EL (cell line): Measurements from ENCODE around the gene RAB8B.
"Not testable (repeated sequence)": the region's sequence is repeated elsewhere in the genome, so short reads cannot be mapped to it uniquely, and the experiment has no call there.

Experiments used
- DNase-seq: peaks from one replicate; pipeline ENCODE4 v3.0.0-alpha.2; 2016

Gene RAB8B

DNA sequence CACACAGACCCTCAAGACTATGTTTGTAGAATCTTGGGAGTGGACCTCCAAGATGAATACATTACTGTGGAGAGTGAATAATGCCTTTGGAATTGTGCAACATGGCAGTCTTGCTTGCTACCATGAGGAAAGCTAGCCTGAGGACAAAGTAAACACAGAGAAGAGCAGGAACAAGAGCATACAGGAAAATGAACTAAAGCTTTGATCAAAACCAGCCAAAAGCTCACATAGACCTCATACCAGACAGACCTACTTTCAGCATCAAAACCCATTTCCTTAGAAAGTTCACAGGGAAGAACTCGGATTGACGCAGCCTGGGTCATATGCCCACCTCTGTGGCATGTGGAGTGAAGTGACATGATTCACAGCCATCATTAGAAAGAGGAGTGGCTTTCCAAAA, 3.3 kb upstream of the RAB8B start:
- peak; percentile 85 for DNase-seq

DNA sequence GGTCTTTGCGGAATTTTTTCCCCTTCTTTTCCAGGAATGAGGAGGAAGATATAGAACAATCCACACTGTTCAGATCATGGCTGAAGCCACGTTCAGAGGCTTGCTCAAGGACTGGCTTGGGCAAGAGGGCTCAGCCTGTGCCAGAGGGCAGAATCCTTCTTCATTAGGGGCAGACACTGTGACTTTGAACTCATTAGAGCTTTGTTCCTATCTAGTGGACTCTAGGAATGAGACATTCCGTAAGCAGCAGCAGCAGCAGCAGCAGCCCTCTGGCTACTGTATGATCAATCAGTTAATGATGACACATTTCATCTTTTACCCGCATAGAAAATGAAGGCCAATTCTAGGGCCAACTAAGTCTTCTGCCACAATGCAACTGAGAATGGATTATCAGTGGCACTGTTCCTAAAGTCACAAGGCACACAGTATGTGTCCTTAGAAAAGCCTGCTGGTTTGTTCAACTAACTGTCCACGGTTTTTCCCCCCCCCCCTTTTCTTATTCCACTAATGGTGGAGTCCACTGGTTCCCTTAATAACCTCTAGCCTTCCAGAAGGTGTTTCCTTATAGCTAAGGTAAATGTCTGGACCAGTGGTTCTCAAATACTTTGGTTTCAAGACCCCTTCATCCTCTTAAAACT, 1.7 kb upstream of the RAB8B start:
- DNase-seq, result no peak

DNA sequence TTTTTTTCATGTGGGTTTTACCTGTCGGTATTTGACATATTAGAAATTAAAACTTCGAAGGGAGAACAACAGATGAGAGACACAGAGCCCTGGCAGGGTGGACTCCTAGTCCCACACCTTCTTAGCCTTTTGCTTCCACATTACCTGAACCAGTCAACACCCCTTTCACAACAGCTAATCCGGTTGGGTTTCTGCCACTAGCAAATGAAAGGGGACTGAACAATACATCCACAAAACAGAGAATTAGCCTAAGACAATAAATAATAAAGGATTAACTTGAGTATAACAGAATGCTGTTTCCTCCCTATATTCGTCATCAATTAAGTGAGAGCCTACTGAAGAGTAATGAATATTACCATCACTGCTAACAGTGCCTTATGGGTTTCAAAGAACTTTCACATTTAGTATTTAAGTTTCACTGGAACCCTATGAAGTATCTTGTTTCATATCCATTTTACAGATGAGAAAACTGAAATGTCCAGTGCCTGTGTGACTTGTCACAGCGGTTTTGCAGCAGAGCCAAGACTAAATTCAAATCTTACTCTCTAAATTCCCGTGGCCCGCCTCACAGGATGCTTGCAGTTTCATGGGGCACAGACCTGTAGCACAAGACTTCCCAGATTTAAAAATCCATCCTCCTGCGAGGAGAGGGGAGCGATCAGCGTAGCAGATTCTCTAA, 1.0 kb upstream of the RAB8B start:
- DNase-seq, result peak; percentile 21

DNA sequence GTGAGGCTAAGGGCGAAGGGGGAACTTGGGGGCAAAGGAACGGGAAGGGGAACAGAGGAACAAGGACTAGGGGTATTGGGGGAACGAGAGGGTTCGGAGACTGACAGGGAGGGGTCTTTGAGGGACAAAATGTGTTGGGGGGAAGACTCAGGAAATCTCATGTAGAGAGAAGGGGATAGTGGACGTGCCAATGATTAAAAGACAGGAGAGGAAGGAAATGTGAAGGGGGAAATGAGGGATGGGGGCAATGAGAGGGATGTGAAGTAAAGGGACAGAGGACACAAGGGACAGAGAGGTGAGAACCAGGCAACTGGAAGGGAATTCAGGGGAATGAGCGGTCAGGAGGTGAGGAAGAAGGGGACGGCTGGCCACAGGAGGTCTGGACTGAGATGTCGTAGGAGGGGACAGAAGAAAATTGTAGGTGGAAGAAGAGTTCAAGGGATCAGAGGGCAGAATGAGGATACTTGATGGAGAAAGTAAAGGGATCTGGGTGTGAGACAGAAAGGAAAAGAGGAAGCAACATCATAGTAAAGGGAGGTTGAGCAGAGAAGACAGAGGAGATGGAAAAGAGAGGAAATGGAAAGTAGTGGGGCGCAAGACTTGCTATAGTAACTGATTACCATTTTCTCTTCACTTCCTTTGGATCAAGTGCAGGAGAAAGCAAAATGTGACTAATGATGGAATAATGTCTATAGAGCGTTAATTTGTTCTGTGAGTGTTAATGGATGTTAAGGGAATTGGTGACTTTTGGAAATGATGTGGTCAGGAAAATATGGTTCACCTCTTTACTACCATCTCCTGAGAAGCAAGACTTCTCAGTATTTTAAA, 749 bp downstream of the RAB8B start:
- DNase-seq, result peak; percentile 37

DNA sequence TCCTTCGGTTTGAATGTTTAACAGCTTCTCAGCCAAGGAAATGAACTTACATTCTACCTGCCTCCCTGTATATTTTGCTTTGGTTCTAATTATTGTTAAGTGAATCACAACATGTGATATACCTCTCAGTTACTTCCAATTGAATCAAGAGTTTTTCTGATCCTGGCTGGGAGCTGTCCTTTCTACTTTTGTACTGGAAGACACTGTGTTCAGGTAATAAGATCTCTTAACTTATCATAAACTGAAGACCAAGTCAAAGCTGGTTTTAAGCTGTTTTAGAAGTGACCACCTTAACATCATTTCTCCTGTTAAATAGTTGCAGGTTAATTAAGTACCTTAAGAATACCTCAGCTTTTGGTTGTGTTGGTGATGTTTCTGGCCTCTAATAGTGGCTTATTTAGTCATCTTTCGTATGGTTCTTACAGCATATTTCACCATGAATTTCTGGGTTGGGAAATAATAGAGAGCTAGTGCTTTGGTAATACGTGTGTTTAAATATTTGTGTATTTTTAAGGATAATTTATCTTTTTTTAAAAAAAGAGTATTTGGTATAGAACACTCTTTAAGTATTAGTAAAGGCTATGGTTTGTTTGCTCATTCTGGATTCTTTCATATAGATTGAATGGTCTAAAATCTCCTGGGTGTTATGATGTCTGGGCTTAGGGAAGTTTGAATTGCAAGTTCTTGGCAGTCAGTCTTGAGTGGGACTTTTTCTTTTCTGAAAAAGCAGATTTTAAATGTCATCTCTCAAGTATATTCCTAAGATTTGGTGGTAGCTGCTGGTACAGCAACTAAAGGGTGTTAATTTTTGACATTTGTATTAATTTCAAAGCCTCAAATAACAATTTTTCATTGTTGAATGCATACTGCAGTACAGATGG, 1.6 kb downstream of the RAB8B start:
- no peak for DNase-seq

DNA sequence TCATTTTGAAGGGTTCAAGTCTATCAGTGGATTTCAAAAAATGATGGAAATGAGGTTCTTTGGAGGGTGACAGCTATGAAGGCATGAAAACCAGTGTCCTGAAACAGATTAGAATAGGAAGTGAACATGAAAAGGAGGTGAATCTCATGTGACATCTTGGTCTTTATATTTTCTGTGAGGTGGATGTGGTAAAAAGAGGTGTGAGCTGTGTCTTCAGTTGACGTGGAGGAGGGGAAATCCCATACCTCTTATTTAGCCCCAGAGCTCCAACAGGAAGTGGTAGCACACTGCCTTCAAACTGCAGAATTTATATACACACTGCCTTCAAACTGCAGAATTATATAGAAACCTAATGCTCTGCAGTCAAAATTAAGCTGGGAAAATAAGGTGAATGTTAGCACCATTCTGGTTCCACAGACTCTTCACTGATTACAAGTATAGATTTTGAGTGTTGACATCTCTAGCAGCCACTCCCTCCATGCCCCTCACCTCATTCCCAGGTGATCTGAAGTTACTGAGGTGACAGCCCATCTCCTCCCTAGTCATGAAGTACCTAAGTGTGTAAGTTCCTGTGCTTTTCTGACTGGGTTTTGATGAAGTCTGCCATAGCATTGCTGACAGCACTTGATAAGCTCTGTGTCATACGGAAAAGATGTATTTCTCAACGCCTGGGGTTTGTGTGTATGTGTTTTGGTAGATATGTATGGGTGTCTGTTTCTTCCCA, 2.7 kb downstream of the RAB8B start:
- no peak for DNase-seq

DNA sequence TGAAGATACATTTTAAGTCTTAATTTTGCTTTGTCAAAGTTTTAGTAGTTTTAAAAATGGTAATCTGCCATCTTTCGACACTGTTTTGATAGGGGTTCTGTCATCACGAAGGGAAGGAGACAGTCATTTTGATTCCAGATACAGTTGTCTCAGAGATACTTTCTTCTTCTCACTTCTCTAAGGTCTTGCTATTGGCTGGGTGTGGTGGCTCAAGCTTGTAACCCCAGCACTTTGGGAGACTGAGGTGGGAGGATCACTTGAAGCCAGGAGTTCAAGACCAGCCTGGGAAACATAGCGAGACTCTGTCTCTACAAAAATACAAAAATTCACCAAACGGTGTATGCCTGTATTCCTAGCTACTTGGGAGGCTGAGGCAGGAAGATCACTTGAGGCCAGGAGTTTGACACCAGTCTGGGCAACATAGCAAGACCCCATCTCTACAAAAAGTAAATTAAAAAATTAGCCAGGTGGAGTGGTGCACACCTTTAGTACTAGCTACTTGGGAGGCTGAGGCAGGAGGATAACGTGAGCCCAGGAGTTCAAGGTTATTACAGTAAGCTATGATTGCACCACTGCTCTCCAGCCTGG, 3.3 kb downstream of the RAB8B start:
- no peak for DNase-seq

DNA sequence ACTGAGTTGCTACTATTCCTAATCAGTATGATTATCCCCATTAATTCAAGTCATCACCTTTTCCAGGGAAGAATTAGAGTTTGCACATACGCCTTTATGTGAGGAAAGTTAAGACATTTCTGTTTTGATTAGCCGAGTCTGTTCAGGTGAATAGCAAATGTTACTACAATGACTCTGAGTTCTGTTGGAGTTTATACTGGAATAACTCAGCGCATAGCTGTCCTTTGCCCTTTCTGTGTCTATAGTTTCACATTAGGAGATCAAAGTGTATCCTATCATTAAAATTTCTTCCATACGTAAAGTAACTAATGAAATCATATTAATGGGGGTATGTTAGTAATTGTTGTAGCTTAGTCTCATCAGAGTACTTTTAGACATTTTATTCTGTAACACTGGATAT, 4.9 kb downstream of the RAB8B start:
- no peak for DNase-seq

DNA sequence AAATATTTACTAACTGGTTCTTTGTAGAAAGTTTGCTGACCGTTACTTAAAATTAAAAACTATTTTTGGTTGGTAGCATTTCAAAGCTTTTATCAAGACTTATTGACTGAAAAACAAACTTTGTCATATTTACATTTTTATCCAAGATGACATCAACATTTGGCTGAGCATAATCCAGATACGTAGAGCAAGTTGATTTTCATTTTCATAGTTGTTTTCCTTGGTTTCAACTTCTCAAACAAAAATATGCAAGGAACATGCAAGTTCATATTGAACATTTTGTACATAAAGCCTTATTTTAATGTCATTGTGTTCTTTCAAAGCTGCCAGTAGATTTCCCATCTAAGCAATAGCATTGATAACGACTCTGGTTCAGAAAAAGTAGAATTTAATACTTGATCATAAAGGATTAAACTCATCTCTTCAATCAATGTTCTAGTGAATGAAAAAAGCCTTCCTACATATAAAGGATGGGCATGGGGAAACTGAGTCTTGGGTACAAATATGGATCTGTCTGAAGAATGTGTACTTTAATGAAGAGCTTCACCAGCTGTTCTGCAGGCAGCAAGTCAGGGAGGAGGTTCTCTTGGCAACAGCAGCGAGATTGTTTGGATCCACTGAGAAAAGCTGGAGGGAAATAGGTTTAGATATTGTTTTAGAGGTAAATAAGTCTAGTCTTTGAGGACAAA, 5.6 kb downstream of the RAB8B start:
- no peak for DNase-seq

DNA sequence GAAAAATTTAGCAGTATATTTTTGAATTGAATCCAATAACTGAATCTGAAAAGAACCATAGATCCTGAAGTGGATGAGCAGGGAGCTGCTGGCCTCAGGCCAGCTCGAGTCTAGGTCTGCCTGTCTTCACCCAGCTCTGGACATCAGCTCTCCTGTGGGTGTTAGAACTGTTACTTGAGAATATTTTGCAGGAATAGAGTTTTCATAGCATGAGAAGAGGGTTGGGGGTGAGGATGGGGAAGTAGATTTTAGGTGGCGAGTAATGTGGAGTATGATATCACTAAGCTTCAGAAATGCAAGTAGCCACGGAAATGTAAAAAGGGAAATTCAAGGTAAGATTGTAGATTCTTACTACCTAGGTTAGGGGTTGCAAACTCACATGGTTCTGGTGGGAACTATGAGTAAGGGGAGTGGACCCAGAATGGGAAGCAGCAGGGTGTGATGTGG, 6.2 kb downstream of the RAB8B start:
- no peak for DNase-seq

DNA sequence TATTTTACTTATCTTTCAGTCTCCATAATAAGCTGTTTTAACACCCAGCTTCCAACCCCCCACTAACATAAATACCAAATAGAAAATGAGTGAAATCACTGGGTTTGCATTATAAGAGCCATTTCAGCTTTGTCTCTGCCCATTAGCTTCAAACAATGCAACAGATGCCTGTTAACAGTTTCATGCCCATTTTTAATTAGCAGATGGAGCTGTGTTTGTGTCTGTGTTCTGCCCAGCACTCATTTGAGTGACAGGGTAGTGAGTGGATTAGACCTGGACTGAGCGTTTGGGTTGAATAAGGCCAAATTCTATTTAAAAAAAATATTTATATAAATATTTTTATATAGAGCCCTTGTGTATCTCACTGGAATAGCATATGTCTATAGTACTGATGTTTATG, 7.4 kb downstream of the RAB8B start:
- no peak for DNase-seq

DNA sequence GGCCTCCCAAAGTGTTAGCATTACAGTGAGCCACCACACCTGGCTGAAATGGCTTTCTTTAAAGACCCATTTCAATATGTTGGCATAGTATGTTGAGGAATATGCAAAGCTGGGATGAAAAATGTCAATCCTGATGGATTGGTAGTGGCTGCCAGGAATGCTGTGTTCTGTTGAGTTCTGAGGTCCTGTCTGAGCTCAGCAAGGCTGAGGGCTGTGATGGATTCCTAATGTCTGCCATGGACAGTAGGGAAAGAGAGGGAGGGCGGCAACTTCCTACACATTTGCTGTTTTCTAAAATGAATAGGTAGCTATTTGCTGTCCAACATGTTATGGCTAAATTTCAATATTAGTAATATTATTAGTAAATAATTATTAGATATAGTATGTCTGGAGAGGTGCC, 8.2 kb downstream of the RAB8B start:
- no peak for DNase-seq

DNA sequence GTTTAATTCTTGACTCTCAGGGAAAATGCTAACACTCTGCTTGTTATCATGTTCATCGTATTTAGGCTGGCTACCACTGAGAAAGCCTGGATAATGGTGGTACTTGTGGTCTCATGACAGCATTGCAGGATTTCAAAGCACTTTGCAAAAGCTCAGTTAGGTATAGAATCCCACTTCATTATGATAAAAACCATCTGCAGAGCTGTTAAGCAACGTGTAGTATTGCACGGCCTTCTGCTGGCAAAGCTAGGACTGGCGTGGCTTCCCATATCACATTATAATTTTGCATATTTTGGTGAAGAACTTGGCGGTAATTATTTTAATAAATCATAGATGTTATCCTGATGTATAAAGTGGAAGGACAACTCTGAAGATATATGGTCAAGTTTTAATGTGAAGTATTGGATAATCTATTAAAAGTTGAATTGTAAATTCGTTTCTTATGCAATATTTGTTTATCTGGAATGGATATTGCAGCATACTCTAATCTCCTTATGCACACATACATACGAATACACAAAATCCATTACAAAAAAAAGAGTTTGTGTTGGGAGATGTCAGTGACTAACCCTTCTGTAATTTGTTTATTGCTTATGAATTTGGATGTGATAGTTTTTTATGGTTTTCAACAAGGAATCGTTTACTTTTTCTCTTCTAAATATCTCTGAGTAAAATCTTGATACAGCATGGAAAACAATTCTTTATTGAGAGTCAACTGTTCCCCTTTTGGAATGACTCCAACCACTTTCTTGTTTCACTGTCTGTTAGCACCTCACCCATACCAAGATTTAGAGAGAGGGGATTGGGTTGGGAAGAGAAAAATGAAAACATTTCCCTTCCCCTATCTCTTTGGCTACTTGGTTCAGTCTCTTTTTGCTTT, 9.2 kb downstream of the RAB8B start:
- no peak for DNase-seq

DNA sequence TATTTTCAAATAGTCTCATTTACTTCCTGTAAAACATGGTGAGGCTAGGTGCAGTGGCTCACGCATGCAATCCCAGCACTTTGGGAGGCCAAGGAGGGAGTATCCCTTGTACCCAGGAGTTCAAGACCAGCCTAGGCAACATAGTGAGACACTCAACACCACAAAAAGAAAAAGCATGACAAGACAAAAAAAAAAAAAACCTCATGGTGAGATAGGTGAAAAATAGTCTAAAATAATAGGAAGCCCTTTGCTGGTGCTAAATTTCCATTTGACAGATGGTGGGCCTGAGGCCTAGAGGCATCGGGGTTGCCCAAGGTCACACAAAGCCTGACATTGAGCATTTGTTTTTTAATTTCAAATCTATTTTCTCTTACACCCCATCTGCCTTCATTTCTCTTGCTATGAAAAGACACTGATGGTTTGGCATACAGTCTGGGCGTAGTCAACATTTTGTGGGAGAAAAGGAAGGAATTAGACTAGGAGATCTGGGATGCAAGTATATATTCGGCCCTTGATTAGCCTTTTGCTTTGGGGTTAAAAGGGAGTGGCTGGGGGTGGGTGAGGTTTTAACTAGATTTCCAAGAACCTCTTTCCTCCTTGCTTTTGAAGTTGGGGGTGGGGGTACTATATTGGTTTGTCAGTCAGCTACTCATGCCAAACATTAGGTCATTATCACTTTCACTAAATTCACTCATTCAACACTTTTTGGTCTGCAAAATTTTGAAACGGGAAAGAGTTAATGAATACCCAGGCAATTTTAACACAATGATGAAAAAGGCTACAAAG, 11.3 kb downstream of the RAB8B start:
- DNase-seq, result no peak

DNA sequence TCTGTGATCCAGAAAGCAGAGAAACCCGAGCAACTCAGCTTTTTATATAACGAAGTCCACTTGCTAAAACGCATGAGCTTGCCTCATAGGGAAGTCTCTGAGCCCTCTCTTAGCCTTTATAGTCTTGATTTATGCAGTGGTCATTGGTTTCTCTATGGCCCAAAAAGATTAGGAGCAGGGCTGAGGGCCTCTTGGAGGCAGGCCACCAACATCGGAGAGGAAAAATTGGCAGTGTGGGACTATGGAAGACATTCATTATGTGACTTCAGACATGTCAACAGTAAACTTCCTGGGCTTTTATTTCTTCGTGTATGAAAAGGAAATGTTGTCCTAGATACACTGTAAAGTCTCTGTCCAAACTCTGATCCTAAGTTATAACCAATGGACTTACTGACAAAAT, 13.5 kb downstream of the RAB8B start:
- DNase-seq, result no peak

DNA sequence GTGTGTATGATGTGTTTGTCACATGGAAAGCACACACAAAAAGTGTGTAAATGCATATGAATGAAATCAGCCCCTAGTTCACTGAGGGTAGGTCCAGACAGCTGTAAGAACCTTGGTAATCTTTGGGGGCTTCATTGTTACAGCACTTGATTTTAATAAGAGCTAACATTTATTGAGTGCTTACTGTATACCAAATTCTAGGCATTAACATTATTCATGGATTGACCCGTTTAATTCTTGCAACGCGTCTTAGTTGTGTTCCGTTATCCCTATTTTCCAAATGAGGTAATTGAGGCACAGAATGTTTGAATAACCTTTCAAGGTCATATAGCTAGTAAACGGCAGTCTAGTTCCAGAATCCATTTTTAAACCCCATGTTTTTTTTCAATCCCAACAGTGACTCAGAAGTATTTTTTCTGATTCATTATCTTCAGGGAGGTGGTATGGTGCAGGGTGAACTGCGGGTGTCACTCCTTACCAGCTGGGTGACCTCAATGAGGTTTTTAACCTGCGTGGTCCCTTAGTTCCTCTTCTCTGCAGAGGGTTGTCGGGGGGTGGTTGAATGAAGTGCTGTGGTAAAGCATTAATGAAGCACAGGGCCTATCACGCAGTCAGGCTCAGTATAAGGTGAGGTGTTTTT, 14.2 kb downstream of the RAB8B start:
- peak; percentile 58 for DNase-seq

DNA sequence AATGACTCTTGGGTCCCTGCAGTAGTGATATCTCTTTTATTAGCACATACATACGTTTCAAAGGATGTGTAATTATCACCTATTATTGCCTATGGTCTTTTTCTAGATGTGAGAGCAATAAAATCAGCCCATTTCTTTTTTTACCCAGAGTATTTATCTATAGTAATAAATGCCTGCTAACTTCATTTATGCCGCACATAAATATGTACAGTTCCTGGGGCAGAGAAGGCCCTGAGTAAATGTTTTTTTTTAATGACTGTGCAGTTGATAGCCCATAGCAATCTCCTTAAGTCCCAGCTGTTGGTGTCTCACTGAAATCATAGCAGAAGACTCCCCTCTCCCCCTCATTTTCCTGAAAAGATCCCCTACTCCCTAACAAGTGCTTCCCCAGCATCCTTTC, 16.7 kb downstream of the RAB8B start:
- DNase-seq, result no peak

DNA sequence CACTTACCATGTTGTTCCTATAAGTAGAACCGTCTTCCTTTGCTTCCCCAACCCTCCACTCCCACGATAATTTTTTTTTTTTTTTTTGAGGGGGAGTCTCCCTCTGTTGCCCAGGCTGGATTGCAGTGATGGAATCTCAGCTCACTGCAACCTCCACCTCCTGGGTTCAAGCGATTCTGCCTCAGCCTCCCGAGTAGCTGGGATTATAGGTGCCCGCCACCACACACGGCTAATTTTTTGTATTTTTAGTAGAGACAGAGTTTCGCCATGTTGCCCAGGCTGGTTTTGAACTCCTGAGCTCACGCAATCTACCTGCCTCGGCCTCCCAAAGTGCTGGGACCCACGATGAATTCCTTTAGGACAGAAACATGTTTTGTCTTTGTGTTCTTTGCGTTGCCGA, 19.4 kb downstream of the RAB8B start:
- DNase-seq, result not testable (repeated sequence)
